Peyer's patch (tissue), 4 donors: Measurements from ENCODE around the gene DVL1. TPM values are rescaled to one million over a fixed set of nuclear protein-coding genes. Genes with fewer than 3 reads are reported as not detected.
A peak's percentile ranks its signal among the peaks of the same experiment; 100 is the strongest.
"Not testable (repeated sequence)": the region's sequence is repeated elsewhere in the genome, so short reads cannot be mapped to it uniquely, and the experiment has no call there.

Experiments
- DNase-seq, 3 donors: peaks; one replicate each; pipeline ENCODE4 v3.0.0-alpha.2; 2017 to 2019
- H3K27ac ChIP-seq, 4 donors: fragments of 200-600 bp; sonication (generic); one replicate each; pipeline ENCODE4 v1.5.1; 2016 to 2019
- H3K27me3 ChIP-seq, 2 donors: fragments of 200-600 bp; sonication (generic); one replicate each; pipeline ENCODE4 v1.5.1; 2019
- H3K36me3 ChIP-seq, 3 donors: fragments of 200-600 bp; sonication (generic); one replicate each; pipeline ENCODE4 v1.5.1; 2016 to 2019
- H3K4me1 ChIP-seq, 4 donors: fragments of 200-600 bp; sonication (generic); one replicate each; pipeline ENCODE4 v1.5.1; 2016 to 2019
- H3K4me3 ChIP-seq, 4 donors: fragments of 200-600 bp; sonication (generic); 1 replicate in 3 of 4; 2 replicates in 1 of 4; pipeline ENCODE4 v1.5.1; 2016 to 2019; ENCODE audit warnings: mild to moderate bottlenecking in 1 of 4
- H3K9me3 ChIP-seq, 4 donors: fragments of 200-600 bp; sonication (generic); one replicate each; pipeline ENCODE4 v1.5.1; 2016 to 2019; ENCODE audit warnings: mild to moderate bottlenecking in 1 of 4
- CTCF ChIP-seq, 6 experiments: fragments of 450-650 bp in 4 of 6; fragments of 200-600 bp in 2 of 6; sonication (generic) in 1 of 6; IDR thresholded peaks; one replicate each; pipeline ENCODE4 v1.5.1; 2017 to 2019; ENCODE audit warnings: antibody characterized with exemption in 6 of 6, mild to moderate bottlenecking in 3 of 6, moderate library complexity in 1 of 6
- POLR2A ChIP-seq, 2 donors: fragments of 450-650 bp; IDR thresholded peaks; one replicate each; pipeline ENCODE4 v1.5.1; 2017; ENCODE audit warnings: antibody characterized with exemption in 2 of 2, mild to moderate bottlenecking in 2 of 2, moderate library complexity in 2 of 2
- total RNA-seq, 4 donors: library from RNA; depleted of rRNA; stranded (reverse); fragments of >200 nt; gene quantifications; one replicate each; pipeline ENCODE4 v1.1.0, GENCODE V29; 2016

DVL1 gene
- total RNA-seq, 4 donors from 2014 or later = 76.0 to 196 (median 164) TPM

- H3K4me1 ChIP-seq = peaks cover 0 to 33% (median 15%) of the 10 kb centered on the region in 4 donors
- H3K27ac ChIP-seq = peak overlapping the region in 2 of 4 donors; percentile 18 to 44
- TF ChIP-seq CTCF (IDR thresholded peaks at IDR 0.05) (no peak), POLR2A (IDR thresholded peaks at IDR 0.05) (no peak)
These were observed 30.2 kb downstream of the DVL1 start for GRCh38 chr1:1318777-1319645.

GRCh38 chr1:1318131-1318652 lies 31.0 kb downstream of the DVL1 start:
- DNase-seq = peak; percentile 32 to 85 (median 69)
- Histone ChIP-seq H3K4me1 (peaks cover 0 to 28% (median 10%) of the 10 kb centered on the region in 4 donors), H3K36me3 (peaks cover 0 to 58% (median 0%) of the 10 kb centered on the region in 3 donors), H3K4me3 (no peak overlapping the region), H3K27me3 (no peaks in the 10 kb centered on the region), H3K27ac (peak overlapping the region in 2 of 4 donors; percentile 35 to 69), H3K9me3 (no peaks in the 10 kb centered on the region)
- TF ChIP-seq POLR2A (IDR thresholded peaks at IDR 0.05) = no peak
- no peak for TF ChIP-seq CTCF (IDR thresholded peaks at IDR 0.05)

More at GRCh38 chr1:1318777-1319645, 30.2 kb downstream of the DVL1 start:
- peaks cover 0 to 50% (median 0%) of the 10 kb centered on the region in 3 donors for H3K36me3 ChIP-seq
- no peaks in the 10 kb centered on the region for H3K9me3 ChIP-seq
- no peak for DNase-seq
- H3K27me3 ChIP-seq = no peaks in the 10 kb centered on the region
- no peak overlapping the region for H3K4me3 ChIP-seq

GRCh38 chr1:1317420-1317819 lies 31.8 kb downstream of the DVL1 start:
- H3K27me3 ChIP-seq = no peaks in the 10 kb centered on the region
- peak overlapping the region in 2 of 4 donors; percentile 35 to 69 for H3K27ac ChIP-seq
- H3K36me3 ChIP-seq = peaks cover 0 to 66% (median 0%) of the 10 kb centered on the region in 3 donors
- H3K4me3 ChIP-seq = no peak overlapping the region
- no peak for DNase-seq
- H3K4me1 ChIP-seq = peaks cover 0 to 21% (median 5%) of the 10 kb centered on the region in 4 donors
- TF ChIP-seq CTCF (IDR thresholded peaks at IDR 0.05) (no peak), POLR2A (IDR thresholded peaks at IDR 0.05) (no peak)
- no peaks in the 10 kb centered on the region for H3K9me3 ChIP-seq

GRCh38 chr1:1316199-1316598 lies 33.0 kb downstream of the DVL1 start:
- H3K27ac ChIP-seq, H3K27me3 ChIP-seq, H3K4me3 ChIP-seq, DNase-seq, H3K9me3 ChIP-seq: not testable (repeated sequence)
- peaks cover 0 to 78% (median 0%) of the 10 kb centered on the region in 3 donors for H3K36me3 ChIP-seq
- peaks cover 0 to 13% (median under 1%) of the 10 kb centered on the region in 4 donors for H3K4me1 ChIP-seq

GRCh38 chr1:1315435-1315954 lies 33.7 kb downstream of the DVL1 start:
- no peaks in the 10 kb centered on the region for H3K9me3 ChIP-seq
- H3K4me1 ChIP-seq = peaks cover 0 to 9% (median 0%) of the 10 kb centered on the region in 4 donors
- no peaks in the 10 kb centered on the region for H3K27me3 ChIP-seq
- no peak for DNase-seq
- H3K36me3 ChIP-seq = peaks cover 0 to 81% (median 0%) of the 10 kb centered on the region in 3 donors
- no peak overlapping the region for H3K27ac ChIP-seq
- H3K4me3 ChIP-seq = no peak overlapping the region
- TF ChIP-seq POLR2A (IDR thresholded peaks at IDR 0.05) (no peak), CTCF (IDR thresholded peaks at IDR 0.05) (no peak)
